ENCODE data around the gene CTXND1. TPM values are rescaled to one million over a fixed set of nuclear protein-coding genes. Genes with fewer than 3 reads are reported as not detected.

CTXND1 gene
- polyA plus RNA-seq, 2 of the 4 experiments (the other 2 are of a cell fraction) = not detected

- no peak for FAIRE-seq
- Histone ChIP-seq H3K4me1 (no peaks in the 10 kb centered on the region), H3K4me2 (no peak overlapping the region), H3K4me3 (no peak overlapping the region), H3K27ac (no peak overlapping the region), H3K9me3 (no peaks in the 10 kb centered on the region)
- WGBS (ENCODE audit: missing lambda C conversion rate) = 87% methylated on average over 4 of the region's 4 CpGs
- TF ChIP-seq ZC3H11A (IDR thresholded peaks at IDR 0.05) = no peak
- TF ChIP-seq RNF2 (IDR thresholded peaks at IDR 0.05; ENCODE audit: borderline replicate concordance, low read depth) = no peak
- no peak for TF ChIP-seq CHD4 (IDR thresholded peaks at IDR 0.05; ENCODE audit: borderline replicate concordance)
- TF ChIP-seq ELK1 (IDR thresholded peaks at IDR 0.05; ENCODE audit: low read depth, low read length) = no peak
- no peak for TF ChIP-seq ZFP36 (IDR thresholded peaks at IDR 0.05; ENCODE audit: borderline replicate concordance, partially characterized antibody)
- no peak for TF ChIP-seq GATA3 (IDR thresholded peaks at IDR 0.05; ENCODE audit: borderline replicate concordance)
- TF ChIP-seq HEYL (CRISPR knock-in tag; IDR thresholded peaks at IDR 0.05) = no peak
- no peak for TF ChIP-seq E2F6 (IDR thresholded peaks at IDR 0.05; ENCODE audit: borderline replicate concordance, low read depth)
- TF ChIP-seq KDM1A (IDR thresholded peaks at IDR 0.05; ENCODE audit: low read depth) = no peak
- no peak for TF ChIP-seq POLR2AphosphoS2 (conservative IDR thresholded peaks at IDR 0.05; ENCODE audit: low read length)
- no peak for TF ChIP-seq NFE2L2 (conservative IDR thresholded peaks at IDR 0.05; ENCODE audit: low read length)
- TF ChIP-seq PBX3 (IDR thresholded peaks at IDR 0.05) = no peak
- TF ChIP-seq TP53 (CRISPR knock-in tag; IDR thresholded peaks at IDR 0.05) = no peak
- no peak for TF ChIP-seq REST (IDR thresholded peaks at IDR 0.05)
- no peak for TF ChIP-seq POLR2A (IDR thresholded peaks at IDR 0.05; ENCODE audit: low read length)
- no peak for TF ChIP-seq USF2 (IDR thresholded peaks at IDR 0.05)
- no peak for TF ChIP-seq BHLHE40 (IDR thresholded peaks at IDR 0.05; ENCODE audit: low read depth, low read length)
- no peak for TF ChIP-seq RAD21 (conservative IDR thresholded peaks at IDR 0.05 in 1 of 2, IDR thresholded peaks at IDR 0.05 in 1 of 2)
- no peak for TF ChIP-seq SREBF2 (IDR thresholded peaks at IDR 0.05)
- no peak for TF ChIP-seq EP300 (IDR thresholded peaks at IDR 0.05)
- CTCF ChIA-PET = interaction anchor here (0.6 to 4.8 kb wide), 14 partner anchors 10 to 790 kb away, joined by 3 to 36 read pairs (median 4); partner anchors contain the start of gene ZFAND6
- no peak for ATAC-seq
- no peak for DNase-seq (ENCODE audit: low read depth in 1 of 2, low spot score in 1 of 2)
- POLR2A ChIA-PET = no interaction called here
Observed at GRCh38 chr15:80171787-80172186, 80.2 kb downstream of the CTXND1 start.

- DNase-seq (ENCODE audit: low read depth in 1 of 2, low spot score in 1 of 2) = no peak
- no peaks in the 10 kb centered on the region for H3K4me1 ChIP-seq
- WGBS (ENCODE audit: missing lambda C conversion rate) = 70% methylated on average over 2 of the region's 2 CpGs
- POLR2A ChIA-PET = no interaction called here
- CTCF ChIA-PET = interaction anchor here (0.7 to 1.3 kb wide), 3 partner anchors 11 to 789 kb away, joined by 3 to 6 read pairs (median 3); no protein-coding TSS in a partner anchor
- TF ChIP-seq CBX8 (IDR thresholded peaks at IDR 0.05) (no peak), GATA3 (IDR thresholded peaks at IDR 0.05; ENCODE audit: borderline replicate concordance) (no peak), RARB (CRISPR knock-in tag; IDR thresholded peaks at IDR 0.05) (no peak), PBX3 (IDR thresholded peaks at IDR 0.05) (no peak), ZC3H11A (IDR thresholded peaks at IDR 0.05) (no peak), HMGXB4 (CRISPR knock-in tag; IDR thresholded peaks at IDR 0.05; ENCODE audit: borderline replicate concordance) (no peak), BHLHE40 (IDR thresholded peaks at IDR 0.05; ENCODE audit: low read depth, low read length) (no peak), JUN (IDR thresholded peaks at IDR 0.05) (no peak), KDM5A (IDR thresholded peaks at IDR 0.05) (no peak), RNF2 (IDR thresholded peaks at IDR 0.05; ENCODE audit: borderline replicate concordance, low read depth) (no peak), ELK1 (IDR thresholded peaks at IDR 0.05; ENCODE audit: low read depth, low read length) (no peak)
- H3K4me2 ChIP-seq = no peak overlapping the region
- no peak overlapping the region for H3K4me3 ChIP-seq
- no peak for FAIRE-seq
- H3K9me3 ChIP-seq = no peaks in the 10 kb centered on the region
- no peak for ATAC-seq
- H3K27ac ChIP-seq = peak overlapping the region in 1 of 2 experiments; percentile 20; a peak in 1 of 6 replicates
Observed at GRCh38 chr15:80170596-80170995, 81.4 kb downstream of the CTXND1 start.
